WTC11 (cell line): ENCODE measurements around the gene ELL3. TPM values are rescaled to one million over a fixed set of nuclear protein-coding genes. Genes with fewer than 3 reads are reported as not detected.
"Not testable (repeated sequence)": the region's sequence is repeated elsewhere in the genome, so short reads cannot be mapped to it uniquely, and the experiment has no call there.

Source experiments
- ATAC-seq: fragments of 200-7000 bp; cut with Tn5 transposase; 2 replicates; pipeline ENCODE4 v1.10.0; 2021; ENCODE audit warnings: mild to moderate bottlenecking, moderate library complexity
- CTCF ChIA-PET: fragments of 300-600 bp; sonication (Branson Sonifier 250); formaldehyde crosslinking; loops from one replicate; lab custom pipeline; 2021; ENCODE audit warnings: antibody characterized with exemption; lab: Charles Lee
- POLR2A ChIA-PET: fragments of 350-600 bp; sonication (Branson Sonifier 250); formaldehyde crosslinking; loops from one replicate; lab custom pipeline; 2021; ENCODE audit warnings: antibody characterized with exemption; lab: Charles Lee
- DNase-seq: peaks from one replicate; pipeline ENCODE4 v3.0.0; 2021; ENCODE audit warnings: low spot score
- H3K27ac Mint-ChIP-seq: 2 replicates; pipeline ENCODE4 v1.8.0; 2021; ENCODE audit warnings: mixed read lengths
- H3K27me3 Mint-ChIP-seq: 2 replicates; pipeline ENCODE4 v1.8.0; 2021; ENCODE audit warnings: low read depth, mild to moderate bottlenecking, moderate library complexity, mixed read lengths
- H3K36me3 Mint-ChIP-seq: 2 replicates; pipeline ENCODE4 v1.8.0; 2021; ENCODE audit warnings: mixed read lengths
- H3K4me1 Mint-ChIP-seq: 2 replicates; pipeline ENCODE4 v1.8.0; 2022; ENCODE audit warnings: mixed read lengths
- H3K4me3 Mint-ChIP-seq: 2 replicates; pipeline ENCODE4 v1.8.0; 2021; ENCODE audit warnings: mild to moderate bottlenecking, moderate library complexity, mixed read lengths
- H3K9me3 Mint-ChIP-seq: 2 replicates; pipeline ENCODE4 v1.8.0; 2021; ENCODE audit warnings: mixed read lengths
- CREM ChIP-seq: sonication (generic); formaldehyde crosslinking; IDR thresholded peaks from 2 replicates; pipeline ENCODE4 v1.8.1; 2022; ENCODE audit warnings: mild to moderate bottlenecking, missing genetic modification reagents, moderate library complexity
- ELF4 ChIP-seq: sonication (generic); formaldehyde crosslinking; IDR thresholded peaks from 2 replicates; pipeline ENCODE4 v1.8.1; 2022; ENCODE audit warnings: low read depth, mild to moderate bottlenecking, moderate library complexity, missing genetic modification reagents
- ERG ChIP-seq: fragments of 250-450 bp; sonication (Bioruptor Pico); IDR thresholded peaks from 2 replicates; pipeline ENCODE4 v1.8.0; 2021; ENCODE audit warnings: mild to moderate bottlenecking
- ETV6 ChIP-seq: sonication (generic); formaldehyde crosslinking; IDR thresholded peaks from 2 replicates; pipeline ENCODE4 v1.8.1; 2022; ENCODE audit warnings: mild to moderate bottlenecking, missing genetic modification reagents
- FOXK1 ChIP-seq: sonication (generic); formaldehyde crosslinking; IDR thresholded peaks from 2 replicates; pipeline ENCODE4 v1.8.0; 2022; ENCODE audit warnings: mild to moderate bottlenecking, moderate library complexity, missing genetic modification reagents
- HMGA2 ChIP-seq: fragments of 250-450 bp; sonication (Bioruptor Pico); IDR thresholded peaks from 2 replicates; pipeline ENCODE4 v1.4.0; 2021; ENCODE audit warnings: mild to moderate bottlenecking, moderate library complexity
- IRF2 ChIP-seq: sonication (generic); formaldehyde crosslinking; IDR thresholded peaks from 2 replicates; pipeline ENCODE4 v1.8.0; 2022; ENCODE audit warnings: low read depth, missing genetic modification reagents, borderline replicate concordance
- NFE2L1 ChIP-seq: sonication (generic); formaldehyde crosslinking; IDR thresholded peaks from 2 replicates; pipeline ENCODE4 v1.8.1; 2023; ENCODE audit warnings: missing genetic modification reagents
- NFYB ChIP-seq: sonication (generic); formaldehyde crosslinking; conservative IDR thresholded peaks from 2 replicates; pipeline ENCODE4 v1.8.0; 2022; ENCODE audit warnings: low read depth, missing genetic modification reagents
- RELA ChIP-seq: sonication (generic); formaldehyde crosslinking; IDR thresholded peaks from 2 replicates; pipeline ENCODE4 v1.8.1; 2022; ENCODE audit warnings: missing genetic modification reagents, mild to moderate bottlenecking, borderline replicate concordance
- SMAD4 ChIP-seq: sonication (generic); formaldehyde crosslinking; IDR thresholded peaks from 2 replicates; pipeline ENCODE4 v1.8.0; 2022; ENCODE audit warnings: mild to moderate bottlenecking, missing genetic modification reagents
- TEAD4 ChIP-seq: sonication (generic); formaldehyde crosslinking; IDR thresholded peaks from 2 replicates; pipeline ENCODE4 v1.8.0; 2022; ENCODE audit warnings: mild to moderate bottlenecking, missing genetic modification reagents
- TP53 ChIP-seq: sonication (generic); formaldehyde crosslinking; IDR thresholded peaks from 2 replicates; pipeline ENCODE4 v1.8.1; 2023; ENCODE audit warnings: mild to moderate bottlenecking, missing genetic modification reagents
- ZMAT4 ChIP-seq: fragments of 250-450 bp; sonication (Bioruptor Pico); IDR thresholded peaks from 2 replicates; pipeline ENCODE4 v1.9.0; 2021; ENCODE audit warnings: mild to moderate bottlenecking
- ZNF121 ChIP-seq: sonication (generic); formaldehyde crosslinking; IDR thresholded peaks from 2 replicates; pipeline ENCODE4 v1.8.0; 2023; ENCODE audit warnings: missing genetic modification reagents
- ZNF263 ChIP-seq: sonication (generic); formaldehyde crosslinking; IDR thresholded peaks from 2 replicates; pipeline ENCODE4 v1.8.1; 2022; ENCODE audit warnings: low read depth, mild to moderate bottlenecking, moderate library complexity, missing genetic modification reagents
- ZNF281 ChIP-seq: sonication (generic); formaldehyde crosslinking; IDR thresholded peaks from 2 replicates; pipeline ENCODE4 v1.8.0; 2023; ENCODE audit warnings: mild to moderate bottlenecking, missing genetic modification reagents
- ZNF416 ChIP-seq: fragments of 250-450 bp; sonication (Bioruptor Pico); IDR thresholded peaks from 2 replicates; pipeline ENCODE4 v1.9.0; 2021; ENCODE audit warnings: mild to moderate bottlenecking, inconsistent platforms
- ZNF671 ChIP-seq: fragments of 250-450 bp; sonication (Bioruptor Pico); IDR thresholded peaks from 2 replicates; pipeline ENCODE4 v1.8.0; 2021; ENCODE audit warnings: mild to moderate bottlenecking
- total RNA-seq: library from RNA; stranded (reverse); gene quantifications from 3 replicates; pipeline ENCODE4 v1.2.3, GENCODE V29; 2021

ELL3 gene
- total RNA-seq, 1 experiment from 2014 or later, result 8.8 TPM

- Mint-ChIP-seq H3K9me3 (no peaks in the 10 kb centered on the region), H3K36me3 (peaks cover 83% of the 10 kb centered on the region), H3K4me1 (no peaks in the 10 kb centered on the region), H3K4me3 (no peak overlapping the region), H3K27me3 (no peaks in the 10 kb centered on the region), H3K27ac (no peak overlapping the region)
- DNase-seq, result no peak
- ChIA-PET POLR2A (no interaction called here), CTCF (no interaction called here)
- TF ChIP-seq TP53 (CRISPR knock-in tag), result no peak
- TF ChIP-seq ZMAT4 (CRISPR knock-in tag), result no peak
- no peak for TF ChIP-seq ZNF416 (CRISPR knock-in tag)
- TF ChIP-seq RELA (CRISPR knock-in tag), result no peak
- no peak for TF ChIP-seq ERG (CRISPR knock-in tag)
- TF ChIP-seq IRF2 (CRISPR knock-in tag), result no peak
- TF ChIP-seq NFE2L1 (CRISPR knock-in tag), result no peak
- no peak for TF ChIP-seq ZNF281 (CRISPR knock-in tag)
- no peak for TF ChIP-seq NFYB (CRISPR knock-in tag)
- TF ChIP-seq CREM (CRISPR knock-in tag), result no peak
- TF ChIP-seq ELF4 (CRISPR knock-in tag), result no peak
- no peak for TF ChIP-seq SMAD4 (CRISPR knock-in tag)
- TF ChIP-seq ZNF671 (CRISPR knock-in tag), result no peak
- TF ChIP-seq TEAD4, result no peak
- no peak for TF ChIP-seq ETV6 (CRISPR knock-in tag)
- no peak for TF ChIP-seq ZNF121 (CRISPR knock-in tag)
- no peak for TF ChIP-seq FOXK1 (CRISPR knock-in tag)
- TF ChIP-seq ZNF263 (CRISPR knock-in tag), result no peak
- TF ChIP-seq HMGA2 (CRISPR knock-in tag), result no peak
- ATAC-seq, result no peak
Observed at GRCh38 chr15:43808435-43808950, 31.7 kb upstream of the ELL3 start.

GRCh38 chr15:43802676-43803075, 25.9 kb upstream of the ELL3 start:
- H3K27ac Mint-ChIP-seq, ATAC-seq, DNase-seq, H3K9me3 Mint-ChIP-seq, H3K27me3 Mint-ChIP-seq, POLR2A ChIA-PET, H3K4me3 Mint-ChIP-seq: not testable (repeated sequence)
- peaks cover 28% of the 10 kb centered on the region for H3K4me1 Mint-ChIP-seq
- CTCF ChIA-PET, result interaction anchor here (2.0 kb wide), 1 partner anchor 26 kb away, joined by 5 read pairs; the partner anchor contains the start of gene ELL3
- peaks cover 62% of the 10 kb centered on the region for H3K36me3 Mint-ChIP-seq
